Activated CD4-positive, alpha-beta T cell treated with anti-CD3 and anti-CD28 coated beads for 48 hours (primary cell): Measurements from ENCODE around the gene AQP10.
"Not testable (repeated sequence)": the region's sequence is repeated elsewhere in the genome, so short reads cannot be mapped to it uniquely, and the experiment has no call there.

Experiments
- DNase-seq: peaks from one replicate; pipeline ENCODE4 v3.0.0-alpha.2; 2020

AQP10 gene

GRCh38 chr1:154320882-154321608 is at the start of gene AQP10:
TSS of gene AQP10 (plus strand) at chr1:154321093. CDS start at chr1:154321156, 63 bp downstream.
- no peak for DNase-seq

GRCh38 chr1:154272217-154272998 is 48.5 kb upstream of the AQP10 start, which contains the start of gene HAX1:
TSS of gene HAX1 (plus strand) at chr1:154272629. CDS start at chr1:154272724, 95 bp downstream.
- peak; percentile 99 for DNase-seq

GRCh38 chr1:154272999-154273563 is 47.8 kb upstream of the AQP10 start:
- no peak for DNase-seq

- DNase-seq, result peak; percentile 56
These were observed 44.1 kb upstream of the AQP10 start for GRCh38 chr1:154276797-154277196.

- DNase-seq, result not testable (repeated sequence)
These were observed 33.3 kb upstream of the AQP10 start for GRCh38 chr1:154287591-154287990.

GRCh38 chr1:154288661-154289060 is 32.2 kb upstream of the AQP10 start:
- no peak for DNase-seq

GRCh38 chr1:154290921-154291320 is 30.0 kb upstream of the AQP10 start:
- DNase-seq, result no peak

DNA sequence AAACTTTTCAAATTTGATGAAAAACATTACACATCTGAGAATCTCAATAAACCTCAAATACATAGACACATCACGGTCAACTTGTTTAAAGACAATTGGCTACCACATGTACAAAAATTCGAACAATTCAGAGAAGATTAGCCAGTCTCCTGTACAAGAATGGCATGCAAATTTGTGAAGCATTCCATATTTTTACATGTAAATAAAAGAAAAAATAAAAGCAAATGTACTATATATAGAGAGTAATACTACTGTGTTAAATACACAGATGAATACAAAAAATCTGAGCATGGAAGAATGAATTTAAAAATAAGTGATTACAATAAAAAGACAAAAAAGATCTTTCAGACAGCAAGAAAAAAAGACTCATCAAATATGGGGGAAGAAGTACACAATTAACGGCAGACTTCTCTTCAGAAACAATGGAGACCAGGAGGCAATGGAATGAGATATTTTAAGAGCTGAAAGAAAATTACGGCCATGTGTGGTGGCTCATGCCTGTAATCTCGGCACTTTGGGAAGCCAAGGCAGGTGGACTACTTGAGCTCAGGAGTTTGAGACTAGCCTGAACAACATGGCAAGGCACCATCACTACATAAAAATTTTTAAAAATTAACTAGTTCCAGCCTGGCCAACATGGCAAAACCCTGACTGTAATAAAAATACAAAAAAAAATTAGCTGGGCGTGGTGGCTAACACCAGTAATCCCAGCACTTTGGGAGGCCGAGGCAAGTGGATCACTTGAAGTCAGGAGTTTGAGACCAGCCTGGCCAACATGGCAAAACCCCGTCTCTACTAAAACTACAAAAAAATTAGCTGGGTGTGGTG is 25.3 kb upstream of the AQP10 start:
- no peak for DNase-seq

DNA sequence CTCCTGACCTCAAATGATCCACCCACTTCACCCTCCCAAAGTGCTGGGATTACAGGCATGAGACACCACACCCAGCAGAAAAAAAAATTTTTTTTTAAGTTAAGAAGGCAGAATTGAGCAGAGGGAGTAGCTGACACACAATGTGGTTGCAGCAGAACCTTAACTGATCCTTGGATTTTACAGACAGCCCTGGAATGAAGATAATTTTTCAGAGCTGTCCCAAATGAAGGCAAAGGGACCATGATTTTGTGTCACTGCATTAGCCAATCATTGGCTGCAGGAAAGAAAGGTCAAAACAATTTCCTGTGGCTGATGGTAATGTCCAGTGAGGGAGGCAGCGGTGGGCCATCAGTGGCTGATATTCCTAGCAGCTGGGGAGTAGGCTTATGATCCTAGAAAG is 19.3 kb upstream of the AQP10 start:
- no peak for DNase-seq

GRCh38 chr1:154304664-154305337 is 16.1 kb upstream of the AQP10 start:
- peak; percentile 78 for DNase-seq

DNA sequence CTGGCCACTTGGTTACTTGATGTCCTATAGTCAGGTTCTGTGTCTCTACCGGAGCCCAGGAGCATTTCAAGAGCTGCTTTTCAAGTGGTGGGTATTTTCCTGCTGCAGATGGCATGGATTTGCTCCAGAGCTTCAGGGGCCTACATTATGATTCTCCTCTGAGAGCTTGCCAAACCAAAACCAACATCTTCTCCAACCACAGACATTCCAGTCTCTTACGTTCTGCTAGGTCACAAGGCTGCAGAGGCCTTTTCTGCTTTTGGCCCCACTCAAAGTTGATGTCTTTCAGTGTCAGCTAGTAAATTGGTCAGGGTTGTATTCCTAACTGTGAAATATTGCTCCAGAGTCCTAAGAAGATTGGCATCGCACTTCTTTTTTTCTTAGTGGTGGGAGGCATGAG is 14.7 kb upstream of the AQP10 start:
- no peak for DNase-seq

DNA sequence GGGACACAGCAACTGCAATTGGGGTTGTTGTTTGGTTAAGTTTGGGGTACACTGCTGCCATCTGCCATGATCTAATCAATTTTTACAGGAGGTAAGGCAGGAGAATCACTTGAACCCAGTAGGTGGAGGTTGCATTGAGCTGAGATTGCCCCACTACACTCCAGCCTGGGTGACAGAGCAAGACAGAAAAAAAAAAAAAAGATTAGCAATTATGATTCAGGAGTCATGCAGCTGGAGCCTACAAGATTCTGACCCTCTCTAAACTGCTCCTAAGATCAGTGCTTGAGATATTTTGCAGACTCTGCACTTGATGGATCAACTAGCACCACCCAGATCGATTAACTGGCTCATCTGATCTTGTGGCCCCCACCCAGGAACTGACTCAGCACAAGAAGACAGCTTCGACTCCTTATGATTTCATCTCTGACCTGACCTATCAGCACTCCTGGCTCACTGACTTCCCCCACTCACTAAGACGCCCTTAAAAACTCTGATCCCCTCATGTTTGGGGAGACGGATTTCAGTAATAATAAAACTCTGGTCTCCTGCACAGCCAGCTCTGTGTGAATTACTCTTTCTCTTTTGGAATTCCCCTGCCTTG is 13.1 kb upstream of the AQP10 start:
- peak; percentile 7 for DNase-seq

DNA sequence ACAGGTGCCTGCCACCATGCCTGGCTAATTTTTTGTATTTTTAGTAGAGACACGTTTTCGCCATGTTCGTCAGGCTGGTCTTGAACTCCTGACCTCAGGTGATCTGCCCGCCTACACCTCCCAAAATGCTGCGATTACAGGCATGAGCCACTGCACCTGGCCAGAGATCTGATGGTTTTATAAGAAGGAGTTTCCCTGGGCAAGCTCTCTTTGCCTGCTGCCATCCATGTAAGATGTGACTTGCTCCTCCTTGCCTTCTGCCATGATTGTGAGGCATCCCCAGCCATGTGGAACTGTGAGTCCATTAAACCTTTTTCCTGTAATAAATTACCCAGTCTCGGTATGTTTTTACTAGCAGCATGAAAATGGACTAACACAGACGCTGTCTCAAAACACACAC is 11.8 kb upstream of the AQP10 start:
- not testable (repeated sequence) for DNase-seq

GRCh38 chr1:154312229-154313065 is 8.4 kb upstream of the AQP10 start:
- not testable (repeated sequence) for DNase-seq

- DNase-seq, result no peak
These were observed 7.9 kb upstream of the AQP10 start for GRCh38 chr1:154313066-154313356.

- not testable (repeated sequence) for DNase-seq
These were observed 6.7 kb upstream of the AQP10 start for GRCh38 chr1:154314226-154314625.

GRCh38 chr1:154316704-154317103 is 4.2 kb upstream of the AQP10 start:
- no peak for DNase-seq

GRCh38 chr1:154318386-154318785 is 2.5 kb upstream of the AQP10 start:
- no peak for DNase-seq

DNA sequence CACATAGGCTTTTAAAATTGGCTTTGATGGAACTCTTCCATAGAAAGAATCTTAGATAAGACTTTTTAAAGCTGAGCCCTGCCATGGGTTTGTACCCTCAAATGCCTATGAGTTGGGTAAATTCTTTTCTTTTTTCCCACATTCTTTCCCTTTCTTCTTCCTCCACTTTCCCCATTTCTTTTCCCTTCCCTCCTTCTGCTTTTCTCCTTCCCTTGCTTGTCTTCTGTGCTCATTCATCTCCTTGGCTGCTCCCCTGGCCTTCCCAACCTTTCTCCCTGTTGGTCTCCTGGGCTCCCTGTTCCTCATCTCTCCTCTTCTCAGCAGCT is 679 bp downstream of the AQP10 start:
- not testable (repeated sequence) for DNase-seq

- no peak for DNase-seq
These were observed 2.6 kb downstream of the AQP10 start for GRCh38 chr1:154323493-154323892.

DNA sequence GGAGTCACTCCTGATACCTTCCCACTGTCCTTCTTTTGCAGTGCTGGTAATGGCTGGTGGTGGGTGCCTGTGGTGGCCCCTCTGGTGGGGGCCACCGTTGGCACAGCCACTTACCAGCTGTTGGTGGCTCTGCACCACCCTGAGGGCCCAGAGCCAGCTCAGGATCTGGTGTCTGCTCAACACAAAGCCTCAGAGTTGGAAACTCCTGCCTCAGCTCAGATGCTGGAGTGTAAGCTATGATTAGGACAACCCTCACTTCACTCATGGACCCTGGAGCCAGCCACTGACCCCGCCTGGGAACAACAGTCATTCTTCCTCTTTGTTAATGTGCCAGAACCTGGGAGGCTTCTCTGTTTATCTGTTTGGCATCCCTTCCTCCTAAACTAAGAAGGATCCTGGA is 3.3 kb downstream of the AQP10 start:
- DNase-seq, result no peak
